GM12878 (cell line): ENCODE data around the gene DUXB. TPM values are rescaled to one million over a fixed set of nuclear protein-coding genes. Genes with fewer than 3 reads are reported as not detected.

Source experiments
- ATAC-seq: fragments of 200-7000 bp; cut with Tn5 transposase; 3 replicates; pipeline ENCODE4 v1.9.1; 2020; ENCODE audit warnings: mild to moderate bottlenecking, moderate library complexity
- BruUV-seq: library from RNA; stranded (reverse); fragments of 400-500 nt; replicated peaks from 2 replicates; lab custom pipeline; 2021; lab: Mats Ljungman, UMichigan
- CTCF ChIA-PET: fragments of 300-600 bp; sonication (Branson Sonifier 250); formaldehyde crosslinking; extraction: SDS; loops from one replicate; lab custom pipeline; 2021; ENCODE audit warnings: inconsistent platforms; lab: Yijun Ruan, JAX
- POLR2A ChIA-PET: fragments of 350-600 bp; formaldehyde crosslinking; extraction: SDS; loops from one replicate; lab custom pipeline; 2021; ENCODE audit warnings: inconsistent platforms; lab: Charles Lee
- RAD21 ChIA-PET: fragments of 300-600 bp; sonication (Branson Sonifier 250); formaldehyde crosslinking; loops from one replicate; lab custom pipeline; 2023; ENCODE audit warnings: antibody characterized with exemption; ENCODE audit not compliant: unreplicated experiment; lab: Charles Lee
- SMC1A ChIA-PET: fragments of 300-600 bp; sonication (Branson Sonifier 250); formaldehyde crosslinking; loops from one replicate; lab custom pipeline; 2023; ENCODE audit not compliant: unreplicated experiment, uncharacterized antibody; lab: Charles Lee
- DNase-seq: peaks from one replicate; pipeline ENCODE4 v3.0.0-alpha.2; 2011; ENCODE audit warnings: low read depth, low spot score
- FAIRE-seq: peaks from 3 replicates; lab custom pipeline; 2011; peaks lifted over from hg19 to GRCh38; lab: Jason Lieb, UNC
- H2AFZ ChIP-seq: 2 replicates; pipeline ENCODE4 v1.6.0; 2011; ENCODE audit warnings: low read depth, low read length, control low read depth; ENCODE audit not compliant: control insufficient read depth
- H3K27ac ChIP-seq: 2 replicates; pipeline ENCODE4 v1.5.1; 2011; ENCODE audit warnings: control low read depth; ENCODE audit not compliant: control insufficient read depth, insufficient read depth
- H3K27me3 ChIP-seq, 2 experiments: replicated peaks in 1 of 2; 2 replicates each; pipeline versions ENCODE4 v1.6.0 to v1.6.1; 2011; ENCODE audit warnings: low read length in 1 of 2; ENCODE audit not compliant: control insufficient read depth in 2 of 2, insufficient read depth in 2 of 2
- H3K36me3 ChIP-seq, 2 experiments: 2 replicates each; pipeline ENCODE4 v1.5.1; 2011; ENCODE audit warnings: low read length in 1 of 2; ENCODE audit not compliant: control insufficient read depth in 2 of 2, insufficient read depth in 2 of 2
- H3K4me1 ChIP-seq: 2 replicates; pipeline ENCODE4 v1.6.1; 2011; ENCODE audit warnings: mild to moderate bottlenecking, low read length, moderate library complexity, mixed read lengths; ENCODE audit not compliant: control insufficient read depth, insufficient read depth
- H3K4me2 ChIP-seq: 2 replicates; pipeline ENCODE4 v1.6.0; 2011; ENCODE audit warnings: control low read depth; ENCODE audit not compliant: control insufficient read depth, insufficient read depth
- H3K4me3 ChIP-seq: fragments of 200-600 bp; sonication (generic); 2 replicates; pipeline ENCODE4 v1.5.1; 2016
- H3K79me2 ChIP-seq: 2 replicates; pipeline ENCODE4 v1.6.0; 2011; ENCODE audit warnings: low read length; ENCODE audit not compliant: control insufficient read depth, insufficient read depth
- H3K9ac ChIP-seq: 2 replicates; pipeline ENCODE4 v1.8.0; 2011; ENCODE audit warnings: low read length, control low read depth, mixed read lengths; ENCODE audit not compliant: control insufficient read depth, insufficient read depth
- H3K9me3 ChIP-seq: replicated peaks from 3 replicates; pipeline ENCODE4 v1.5.1; 2011; ENCODE audit warnings: mild to moderate bottlenecking, low read length; ENCODE audit not compliant: control insufficient read depth, insufficient read depth
- H4K20me1 ChIP-seq: 2 replicates; pipeline ENCODE4 v1.6.0; 2011; ENCODE audit not compliant: control insufficient read depth, insufficient read depth
- BCL11A ChIP-seq: IDR thresholded peaks from 2 replicates; pipeline ENCODE4 v1.6.1; 2011; ENCODE audit warnings: low read depth, low read length
- CBX3 ChIP-seq: fragments of 200-600 bp; sonication (generic); IDR thresholded peaks from 2 replicates; pipeline ENCODE4 v1.6.1; 2016; ENCODE audit warnings: low read depth, borderline replicate concordance
- CEBPZ ChIP-seq: fragments of 150-350 bp; IDR thresholded peaks from 2 replicates; pipeline ENCODE4 v1.6.1; 2016; ENCODE audit warnings: low read depth, low read length
- E2F4 ChIP-seq: IDR thresholded peaks from 2 replicates; pipeline ENCODE4 v1.6.1; 2012; ENCODE audit warnings: low read depth, low read length, improper control_type of control experiment
- ETV6 ChIP-seq, 2 experiments: fragments of 450-650 bp in 1 of 2; IDR thresholded peaks in 1 of 2; conservative IDR thresholded peaks in 1 of 2; 2 replicates each; pipeline ENCODE4 v1.6.1; 2014; ENCODE audit warnings: antibody characterized with exemption in 1 of 2, borderline replicate concordance in 1 of 2, low read depth in 1 of 2, mild to moderate bottlenecking in 1 of 2, moderate library complexity in 1 of 2
- JUND ChIP-seq: IDR thresholded peaks from 2 replicates; pipeline ENCODE4 v1.6.1; 2012; ENCODE audit warnings: low read depth, mild to moderate bottlenecking, low read length, improper control_type of control experiment, moderate library complexity
- MTA2 ChIP-seq: fragments of 450-650 bp; IDR thresholded peaks from 2 replicates; pipeline ENCODE4 v1.6.1; 2016; ENCODE audit warnings: low read depth, mild to moderate bottlenecking, moderate library complexity
- NFIC ChIP-seq: IDR thresholded peaks from 2 replicates; pipeline ENCODE4 v1.6.1; 2012; ENCODE audit warnings: low read depth, mild to moderate bottlenecking, inconsistent platforms, low read length, moderate library complexity
- RCOR1 ChIP-seq: conservative IDR thresholded peaks from 2 replicates; pipeline ENCODE4 v1.6.1; 2012; ENCODE audit warnings: low read depth, low read length, improper control_type of control experiment
- REST ChIP-seq: IDR thresholded peaks from 2 replicates; pipeline ENCODE4 v1.6.1; 2012; ENCODE audit warnings: mild to moderate bottlenecking, low read depth, low read length
- SUZ12 ChIP-seq: fragments of 200-600 bp; sonication (generic); IDR thresholded peaks from one replicate; pipeline ENCODE4 v1.6.1; 2018; ENCODE audit warnings: antibody characterized with exemption, mild to moderate bottlenecking; ENCODE audit not compliant: unreplicated experiment
- ZBTB33 ChIP-seq: fragments of 450-650 bp; IDR thresholded peaks from 2 replicates; pipeline ENCODE4 v1.6.1; 2017; ENCODE audit warnings: mild to moderate bottlenecking
- WGBS: methylation state at CpG from one replicate; pipeline ENCODE4 v1.1.6; 2016; ENCODE audit warnings: low lambda C conversion rate; ENCODE audit not compliant: insufficient replicate concordance, insufficient coverage; ENCODE audit errors: missing lambda C conversion rate; 5-methylcytosine and 5-hydroxymethylcytosine counted together
- in situ Hi-C: fragments of 300-500 bp; cut with MboI; formaldehyde crosslinking; loops from 9 replicates; pipeline ENCODE4 v1.14.3; 2018; ENCODE audit warnings: mixed read lengths
- intact Hi-C: fragments of 100-400 bp; cut with micrococcal nuclease; formaldehyde crosslinking; loops from one replicate; pipeline ENCODE4 v1.14.2; 2022; ENCODE audit not compliant: unreplicated experiment
- polyA plus RNA-seq, 11 experiments: library from polyadenylated mRNA; depleted of rRNA in 4 of 11; unstranded in 6 of 11; stranded (reverse) in 5 of 11; fragments of >200 nt; fragmentation: Nextera tagmentation in 4 of 11; fragmentation: Illumina TruSeq in 1 of 11; extraction: Ambion mirVana in 4 of 11; extraction: Trizol in 1 of 11; gene quantifications; 1 replicate in 1 of 11; 2 replicates in 10 of 11; pipeline versions ENCODE4 v1.2.1 to v1.2.3, GENCODE V29; 2011 to 2016; ENCODE audit warnings: inconsistent platforms in 2 of 11, missing spikeins in 2 of 11, low read depth in 1 of 11
- total RNA-seq, 4 experiments: library from RNA; depleted of rRNA in 3 of 4; stranded (reverse); fragments of >200 nt in 3 of 4; fragmentation: Illumina TruSeq in 1 of 4; extraction: Trizol in 1 of 4; gene quantifications; 2 replicates each; pipeline versions ENCODE4 v1.2.1 to v1.2.3, GENCODE V29; 2013 to 2021

The DUXB gene
- total and polyA plus RNA-seq, 10 of the 15 experiments (the other 5 are each of a cell fraction or from before 2014, with no cell fraction given) = 0.05 TPM; not detected in 9

- in situ Hi-C loops (no loop called here), intact Hi-C loops (no loop called here)
- H4K20me1 ChIP-seq = no peaks in the 10 kb centered on the region
- CTCF ChIA-PET = no interaction called here
- H3K4me3 ChIP-seq = no peak overlapping the region
- no peak overlapping the region for H3K9ac ChIP-seq
- no peaks in the 10 kb centered on the region for H3K79me2 ChIP-seq
- no peak overlapping the region for H2AFZ ChIP-seq
- 39% methylated on average over 3 of the region's 3 CpGs for WGBS
- no TSS peak for BruUV-seq
- SMC1A ChIA-PET = no interaction called here
- FAIRE-seq (no peak), DNase-seq (no peak), ATAC-seq (no peak)
- H3K4me1 ChIP-seq = peaks cover 3% of the 10 kb centered on the region; the same call in 1 of the 2 replicates
- H3K27me3 ChIP-seq = no peaks in the 10 kb centered on the region
- H3K27ac ChIP-seq = no peak overlapping the region
- H3K9me3 ChIP-seq = no peaks in the 10 kb centered on the region
- no peaks in the 10 kb centered on the region for H3K36me3 ChIP-seq
- RAD21 ChIA-PET = no interaction called here
- no peak overlapping the region for H3K4me2 ChIP-seq
- POLR2A ChIA-PET = no interaction called here
- no peak for TF ChIP-seq RCOR1
- no peak for TF ChIP-seq SUZ12
- TF ChIP-seq BCL11A = no peak
- TF ChIP-seq ETV6 (conservative IDR thresholded peaks at IDR 0.05 in 1 of 2, IDR thresholded peaks at IDR 0.05 in 1 of 2; ENCODE audit: borderline replicate concordance in 1 of 2, low read depth in 1 of 2) = no peak
- no peak for TF ChIP-seq ZBTB33
- TF ChIP-seq JUND = no peak
- no peak for TF ChIP-seq REST
- TF ChIP-seq CBX3 = no peak
- TF ChIP-seq NFIC = no peak
- no peak for TF ChIP-seq E2F4
- TF ChIP-seq CEBPZ = no peak
- TF ChIP-seq MTA2 = no peak
These were observed 49.3 kb upstream of the DUXB start for GRCh38 chr16:75750528-75750927.
